Prostate gland (tissue), 2 donors: ENCODE results near the gene PTPRD. TPM values are rescaled to one million over a fixed set of nuclear protein-coding genes. Genes with fewer than 3 reads are reported as not detected.

Experiments
- DNase-seq: peaks from one replicate; pipeline ENCODE4 v3.0.0-alpha.2; 2019; ENCODE audit warnings: low spot score
- H3K27ac ChIP-seq, 2 donors: fragments of 200-600 bp; sonication (generic); 2 replicates each; pipeline ENCODE4 v1.5.1; 2017 to 2019
- H3K27me3 ChIP-seq: fragments of 200-600 bp; sonication (generic); replicated peaks from 2 replicates; pipeline ENCODE4 v1.5.1; 2019; ENCODE audit not compliant: insufficient read depth
- H3K36me3 ChIP-seq, 2 donors: fragments of 200-600 bp; sonication (generic); 1 replicate in 1 of 2; 2 replicates in 1 of 2; pipeline versions ENCODE4 v1.5.1 to v1.8.1; 2017 to 2019
- H3K4me1 ChIP-seq: fragments of 200-600 bp; sonication (generic); replicated peaks from 2 replicates; pipeline ENCODE4 v1.5.1; 2019
- H3K4me3 ChIP-seq, 2 donors: fragments of 200-600 bp; sonication (generic); 2 replicates each; pipeline ENCODE4 v1.5.1; 2017 to 2019
- H3K9me3 ChIP-seq: fragments of 200-600 bp; sonication (generic); 2 replicates; pipeline ENCODE4 v1.5.1; 2017
- POLR2A ChIP-seq: fragments of 450-650 bp; IDR thresholded peaks from one replicate; pipeline ENCODE4 v1.6.1; 2016; ENCODE audit warnings: antibody characterized with exemption, mild to moderate bottlenecking
- POLR2AphosphoS5 ChIP-seq: sonication (generic); formaldehyde crosslinking; IDR thresholded peaks from one replicate; pipeline ENCODE4 v1.6.1; 2017; ENCODE audit warnings: antibody characterized with exemption
- WGBS: methylation state at CpG from one replicate; pipeline ENCODE4 v1.1.5; 2018; 5-methylcytosine and 5-hydroxymethylcytosine counted together
- intact Hi-C: fragments of 100-400 bp; cut with DNase I; formaldehyde crosslinking; loops from one replicate; pipeline ENCODE4 v1.14.2; 2022
- total RNA-seq, 2 donors: library from RNA; depleted of rRNA; stranded (reverse); fragments of >200 nt; gene quantifications; one replicate each; pipeline ENCODE4 v1.1.0, GENCODE V29; 2016
- TF ChIP-seq, protein P1 (sequence below), 4 experiments: fragments of 200-600 bp in 2 of 4; fragments of 450-650 bp in 2 of 4; sonication (generic) in 2 of 4; IDR thresholded peaks; 1 replicate in 3 of 4; 2 replicates in 1 of 4; pipeline ENCODE4 v1.5.1; 2016 to 2019; ENCODE audit warnings: antibody characterized with exemption in 4 of 4, mild to moderate bottlenecking in 2 of 4, moderate library complexity in 2 of 4

PTPRD gene
- total RNA-seq, 2 donors from 2014 or later: 5.8 to 23.1 TPM

DNA sequence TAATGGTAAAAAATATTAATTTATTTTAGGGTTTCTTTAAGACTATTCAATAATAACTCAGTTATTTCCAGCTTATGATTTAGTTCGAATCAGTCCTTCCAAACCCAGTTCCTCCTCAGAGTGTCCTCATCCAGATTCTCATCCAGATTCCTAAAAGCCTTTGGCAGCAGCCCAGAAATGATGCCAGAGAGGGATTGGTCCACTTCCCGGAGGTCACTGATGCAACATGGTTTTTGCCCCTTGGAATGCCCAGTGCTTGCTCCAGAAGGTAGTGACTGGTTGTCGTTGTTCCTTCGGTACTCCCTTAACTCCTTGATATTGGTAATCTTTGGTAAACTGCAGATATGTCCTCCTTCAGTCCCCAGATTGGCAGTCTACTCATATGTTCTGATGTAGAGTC, 2320.1 kb downstream of the PTPRD start:
- Histone ChIP-seq H3K36me3 (no peaks in the 10 kb centered on the region), H3K27me3 (no peaks in the 10 kb centered on the region), H3K4me1 (no peaks in the 10 kb centered on the region), H3K4me3 (no peak overlapping the region), H3K9me3 (no peaks in the 10 kb centered on the region), H3K27ac (no peak overlapping the region)
- 93% methylated on average over 4 of the region's 4 CpGs for WGBS
- intact Hi-C loops: no loop called here
- no peak for DNase-seq
- TF ChIP-seq POLR2A (no peak), POLR2AphosphoS5 (no peak)
- TF ChIP-seq, protein P1, sequence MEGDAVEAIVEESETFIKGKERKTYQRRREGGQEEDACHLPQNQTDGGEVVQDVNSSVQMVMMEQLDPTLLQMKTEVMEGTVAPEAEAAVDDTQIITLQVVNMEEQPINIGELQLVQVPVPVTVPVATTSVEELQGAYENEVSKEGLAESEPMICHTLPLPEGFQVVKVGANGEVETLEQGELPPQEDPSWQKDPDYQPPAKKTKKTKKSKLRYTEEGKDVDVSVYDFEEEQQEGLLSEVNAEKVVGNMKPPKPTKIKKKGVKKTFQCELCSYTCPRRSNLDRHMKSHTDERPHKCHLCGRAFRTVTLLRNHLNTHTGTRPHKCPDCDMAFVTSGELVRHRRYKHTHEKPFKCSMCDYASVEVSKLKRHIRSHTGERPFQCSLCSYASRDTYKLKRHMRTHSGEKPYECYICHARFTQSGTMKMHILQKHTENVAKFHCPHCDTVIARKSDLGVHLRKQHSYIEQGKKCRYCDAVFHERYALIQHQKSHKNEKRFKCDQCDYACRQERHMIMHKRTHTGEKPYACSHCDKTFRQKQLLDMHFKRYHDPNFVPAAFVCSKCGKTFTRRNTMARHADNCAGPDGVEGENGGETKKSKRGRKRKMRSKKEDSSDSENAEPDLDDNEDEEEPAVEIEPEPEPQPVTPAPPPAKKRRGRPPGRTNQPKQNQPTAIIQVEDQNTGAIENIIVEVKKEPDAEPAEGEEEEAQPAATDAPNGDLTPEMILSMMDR (IDR thresholded peaks at IDR 0.05): no peak

DNA sequence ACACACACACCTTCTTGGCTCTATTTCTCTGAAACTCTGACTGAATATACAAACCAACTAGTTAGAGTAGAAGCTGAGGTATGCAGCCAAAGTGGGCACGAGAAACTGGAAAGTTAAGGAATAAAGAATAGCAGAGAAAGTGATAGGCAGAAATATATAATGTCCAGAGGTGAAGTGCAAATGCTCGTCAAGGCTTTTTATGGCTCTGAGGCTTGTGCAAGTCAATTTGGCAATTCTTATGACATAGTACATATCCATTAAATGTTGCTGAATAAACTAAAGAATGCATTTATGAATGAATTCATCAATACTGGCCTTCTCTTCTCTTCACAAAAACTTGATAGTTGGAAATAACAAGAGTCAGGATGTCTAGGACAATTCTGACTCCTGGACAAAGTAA, 2323.1 kb downstream of the PTPRD start:
- Histone ChIP-seq H3K4me1 (no peaks in the 10 kb centered on the region), H3K4me3 (no peak overlapping the region), H3K27me3 (no peaks in the 10 kb centered on the region), H3K36me3 (no peaks in the 10 kb centered on the region), H3K27ac (no peak overlapping the region), H3K9me3 (no peaks in the 10 kb centered on the region)
- TF ChIP-seq, protein P1 (IDR thresholded peaks at IDR 0.05): no peak
- intact Hi-C loops: no loop called here
- no peak for DNase-seq
- 59% methylated on average over 2 of the region's 2 CpGs for WGBS

DNA sequence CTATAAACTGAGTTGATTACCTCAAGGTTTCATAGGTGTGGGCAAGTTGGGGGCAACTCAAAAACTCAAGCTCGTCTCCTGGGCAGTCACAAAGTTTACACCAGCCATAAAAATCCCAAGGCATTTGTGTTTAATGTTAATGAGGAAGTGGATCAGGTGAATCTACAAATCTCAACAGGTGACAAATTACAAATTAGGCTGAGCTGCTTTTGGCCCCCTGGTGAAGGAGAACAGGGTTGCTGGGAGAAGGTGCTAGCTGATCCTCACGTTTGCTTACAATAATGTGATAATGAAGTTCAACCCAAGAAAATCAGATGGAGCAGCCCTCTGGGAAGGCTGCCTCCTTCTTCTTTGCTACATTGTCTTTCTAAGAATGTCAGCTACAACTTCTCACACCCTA, 2324.8 kb downstream of the PTPRD start:
- 21% methylated on average over 2 of the region's 2 CpGs for WGBS
- DNase-seq: no peak
- TF ChIP-seq, protein P1 (IDR thresholded peaks at IDR 0.05): no peak
- TF ChIP-seq POLR2AphosphoS5 (no peak), POLR2A (no peak)
- no peak overlapping the region for H3K4me3 ChIP-seq
- no peaks in the 10 kb centered on the region for H3K27me3 ChIP-seq
- intact Hi-C loops: no loop called here
- H3K27ac ChIP-seq: no peak overlapping the region
- H3K4me1 ChIP-seq: no peaks in the 10 kb centered on the region
- H3K36me3 ChIP-seq: no peaks in the 10 kb centered on the region
- no peaks in the 10 kb centered on the region for H3K9me3 ChIP-seq

DNA sequence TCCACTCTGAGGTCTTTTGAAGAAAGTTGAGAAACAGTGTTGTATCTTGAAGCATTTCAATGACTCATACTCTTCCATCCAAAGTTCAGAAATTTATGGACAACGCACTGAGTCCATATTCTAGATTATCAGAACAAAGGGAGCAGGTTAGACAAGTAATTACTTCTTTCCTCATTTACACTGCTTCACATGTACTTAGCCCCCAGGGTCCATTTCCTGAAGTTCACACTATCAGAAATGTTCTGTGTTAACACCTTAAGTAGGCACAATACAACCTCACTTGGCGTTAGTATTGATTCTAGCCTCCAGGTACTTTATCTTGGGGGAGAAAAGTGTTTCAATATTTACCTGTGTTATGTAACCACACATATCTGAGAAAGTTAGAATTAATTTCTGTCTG, 2325.3 kb downstream of the PTPRD start:
- WGBS: 75% methylated on average over 2 of the region's 2 CpGs
- Histone ChIP-seq H3K36me3 (no peaks in the 10 kb centered on the region), H3K9me3 (no peaks in the 10 kb centered on the region), H3K27ac (no peak overlapping the region), H3K4me3 (no peak overlapping the region), H3K27me3 (no peaks in the 10 kb centered on the region), H3K4me1 (no peaks in the 10 kb centered on the region)
- DNase-seq: no peak
- intact Hi-C loops: no loop called here
- TF ChIP-seq, protein P1 (IDR thresholded peaks at IDR 0.05): no peak
- TF ChIP-seq POLR2A (no peak), POLR2AphosphoS5 (no peak)

DNA sequence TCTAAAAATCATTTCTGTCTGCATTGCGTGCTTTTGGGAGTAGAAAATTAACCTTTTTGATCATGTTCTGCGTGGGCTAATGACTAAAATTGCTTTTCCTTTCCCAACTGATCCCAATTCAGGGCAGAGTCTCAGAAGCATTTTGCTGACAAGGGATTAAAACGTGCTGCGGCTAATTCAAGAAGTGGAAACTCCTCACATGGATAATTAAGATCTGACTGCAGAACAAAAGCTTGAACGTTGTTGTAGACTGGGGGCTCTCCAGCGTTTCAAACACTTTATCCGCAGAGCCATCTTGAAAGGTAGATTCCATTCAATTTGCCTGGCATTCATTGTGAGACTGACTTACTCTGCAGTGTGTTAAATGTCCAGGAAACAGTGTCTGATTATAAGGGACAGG, 2327.9 kb downstream of the PTPRD start:
- intact Hi-C loops: no loop called here
- TF ChIP-seq POLR2AphosphoS5 (no peak), POLR2A (no peak)
- TF ChIP-seq, protein P1 (IDR thresholded peaks at IDR 0.05): no peak

More for the DNA sequence above, 2327.9 kb downstream of the PTPRD start:
- no peaks in the 10 kb centered on the region for H3K36me3 ChIP-seq
- H3K4me1 ChIP-seq: no peaks in the 10 kb centered on the region
- no peak overlapping the region for H3K27ac ChIP-seq
- H3K4me3 ChIP-seq: no peak overlapping the region
- H3K9me3 ChIP-seq: no peaks in the 10 kb centered on the region
- no peaks in the 10 kb centered on the region for H3K27me3 ChIP-seq
- no peak for DNase-seq
- 76% methylated on average over 7 of the region's 7 CpGs for WGBS
